NOMO-1 treated with dmso at 0.1 percent for 144 hours (cell line): ENCODE data around the gene CREBBP.

ENCODE experiments used
- DNase-seq: peaks from one replicate; lab custom pipeline; 2025; ENCODE audit not compliant: unreplicated experiment; lab: John Stamatoyannopoulos, UW

The CREBBP gene

GRCh38 chr16:3856367-3857141, 24.0 kb downstream of the CREBBP start:
- no peak for DNase-seq

DNA sequence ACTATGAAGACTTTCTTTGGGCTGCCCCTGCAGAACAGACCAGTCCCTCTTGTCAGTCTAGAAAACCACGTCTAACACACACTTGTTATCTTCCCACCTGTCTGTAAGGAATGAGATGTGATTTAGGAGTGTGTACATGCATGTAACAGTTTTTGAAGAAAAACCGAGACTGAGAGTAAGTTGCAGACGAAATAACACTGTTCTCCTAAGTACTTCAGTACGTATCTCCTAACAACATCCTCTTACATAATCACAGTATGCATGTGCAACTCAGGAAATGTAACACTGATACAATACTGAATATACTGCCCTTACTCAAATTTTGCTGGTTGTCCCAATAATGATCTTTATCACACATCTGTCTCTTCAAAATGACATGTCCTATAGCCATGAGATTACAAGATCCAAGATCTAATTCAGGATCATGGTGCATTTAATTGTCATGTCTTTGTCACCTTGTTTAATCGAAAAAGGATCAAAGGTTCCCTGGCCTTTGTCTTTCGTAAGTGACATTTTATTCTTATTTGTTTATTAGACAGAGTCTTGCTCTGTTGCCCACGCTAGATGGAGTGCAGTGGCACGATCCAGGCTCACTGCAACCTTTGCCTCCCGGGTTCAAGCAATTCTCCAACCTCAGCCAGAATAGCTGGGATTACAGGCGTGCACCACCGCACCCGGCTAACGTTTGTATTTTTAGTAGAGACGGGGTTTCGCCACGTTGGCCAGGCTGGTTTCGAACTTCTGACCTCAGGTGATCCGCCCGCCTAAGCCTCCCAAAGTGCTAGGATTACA, 25.6 kb downstream of the CREBBP start:
- DNase-seq, result no peak

DNA sequence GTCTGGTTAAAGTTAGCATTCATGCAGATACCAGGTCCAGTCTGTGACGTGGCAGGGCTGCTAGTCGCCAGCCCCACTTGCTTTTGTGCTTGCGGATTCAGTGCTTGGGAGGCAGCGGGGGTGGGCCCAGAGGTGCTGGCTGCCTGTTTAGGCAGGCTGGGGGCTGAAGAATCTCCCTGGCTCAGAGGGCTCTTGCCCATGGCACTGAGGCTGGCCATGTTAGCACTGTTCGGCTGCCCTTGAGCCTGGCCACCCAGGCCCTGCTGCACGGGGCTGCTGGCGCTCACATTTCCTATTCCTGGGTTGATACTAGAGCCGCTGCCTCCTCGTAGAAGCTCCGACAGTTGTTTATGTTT, 30.0 kb downstream of the CREBBP start:
- no peak for DNase-seq

DNA sequence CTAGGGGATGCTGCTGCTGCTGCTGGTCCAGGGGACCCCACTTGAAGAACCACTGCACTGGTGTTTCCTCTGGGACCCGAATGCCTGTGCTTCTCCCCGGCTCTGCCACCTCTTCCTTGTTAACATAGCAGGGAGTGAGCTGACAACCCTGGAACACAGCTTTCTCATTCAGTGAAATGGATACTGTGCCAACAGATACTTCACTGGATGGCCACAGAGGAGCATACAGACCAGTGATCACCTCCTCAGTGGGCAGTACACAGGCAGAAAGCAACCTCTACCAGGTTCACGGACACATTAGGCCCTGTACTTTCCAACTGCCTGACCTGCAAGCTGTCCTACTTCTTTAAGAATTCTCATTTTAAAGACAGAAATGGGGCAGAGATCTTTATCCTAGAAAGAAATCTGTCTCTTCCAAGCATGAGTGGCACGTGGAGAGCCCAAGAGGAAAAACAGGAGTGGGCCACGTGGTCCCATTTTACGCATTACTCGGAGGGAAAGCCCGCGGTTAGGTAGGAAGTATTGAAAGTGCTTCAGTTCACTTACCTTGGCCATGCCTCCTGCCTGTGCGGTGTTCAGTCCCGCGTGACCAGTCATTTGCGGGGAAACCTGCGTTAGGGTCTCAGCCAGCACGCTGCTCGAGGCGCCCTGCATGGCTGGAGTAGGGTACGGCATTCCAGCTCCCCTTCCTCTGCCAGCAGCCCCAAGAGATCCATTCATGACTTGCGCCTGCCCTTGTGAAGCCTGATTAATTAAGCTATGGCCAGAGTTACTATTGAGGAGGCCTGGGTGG, 30.6 kb downstream of the CREBBP start:
- DNase-seq, result no peak

- no peak for DNase-seq
Measured at GRCh38 chr16:3846595-3847091, 33.9 kb downstream of the CREBBP start.

DNA sequence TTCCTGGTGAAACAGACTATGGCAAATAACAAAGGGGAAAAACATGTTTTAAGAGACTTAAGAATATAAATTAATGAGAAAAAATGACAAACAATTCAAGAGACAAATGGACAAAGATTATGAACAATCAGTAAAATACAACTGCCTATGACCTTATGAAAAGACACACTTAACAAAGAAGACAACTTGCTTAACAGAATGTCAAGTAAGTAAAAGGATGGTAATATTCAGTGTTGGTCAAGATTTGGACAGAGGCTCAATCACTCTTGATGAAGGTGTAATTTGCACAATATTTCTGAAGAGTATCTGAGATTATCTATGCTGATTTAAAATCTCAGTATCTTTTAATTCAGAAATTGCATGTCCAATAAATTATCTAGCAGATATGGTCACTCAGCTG, 34.4 kb downstream of the CREBBP start:
- DNase-seq, result no peak

- DNase-seq, result no peak
Measured at GRCh38 chr16:3842994-3843393, 37.5 kb downstream of the CREBBP start.

- no peak for DNase-seq
Measured at GRCh38 chr16:3841729-3842508, 38.6 kb downstream of the CREBBP start.

- DNase-seq, result no peak
Measured at GRCh38 chr16:3839402-3840184, 40.9 kb downstream of the CREBBP start.

GRCh38 chr16:3838600-3839401, 41.7 kb downstream of the CREBBP start:
- no peak for DNase-seq

- no peak for DNase-seq
Measured at GRCh38 chr16:3837851-3838586, 42.5 kb downstream of the CREBBP start.

DNA sequence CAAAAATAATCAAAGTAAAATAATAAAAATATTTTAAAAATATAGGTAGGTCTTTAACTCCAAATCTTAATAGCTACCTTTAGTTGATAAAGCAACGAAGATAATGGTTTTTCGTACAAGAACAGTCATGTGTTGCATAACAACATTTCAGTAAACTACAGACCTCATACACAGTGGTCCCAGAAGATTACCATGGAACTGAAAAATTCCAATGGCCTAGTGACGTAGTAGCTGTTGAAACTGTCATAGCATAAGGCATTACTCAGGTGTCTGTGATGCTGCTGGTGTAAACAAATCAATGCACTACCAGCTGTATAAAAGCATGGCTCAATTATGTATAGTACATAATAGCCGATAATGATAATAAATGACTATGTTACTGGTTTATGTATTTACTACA, 43.9 kb downstream of the CREBBP start:
- DNase-seq, result no peak

GRCh38 chr16:3835089-3835602, 45.4 kb downstream of the CREBBP start:
- no peak for DNase-seq

DNA sequence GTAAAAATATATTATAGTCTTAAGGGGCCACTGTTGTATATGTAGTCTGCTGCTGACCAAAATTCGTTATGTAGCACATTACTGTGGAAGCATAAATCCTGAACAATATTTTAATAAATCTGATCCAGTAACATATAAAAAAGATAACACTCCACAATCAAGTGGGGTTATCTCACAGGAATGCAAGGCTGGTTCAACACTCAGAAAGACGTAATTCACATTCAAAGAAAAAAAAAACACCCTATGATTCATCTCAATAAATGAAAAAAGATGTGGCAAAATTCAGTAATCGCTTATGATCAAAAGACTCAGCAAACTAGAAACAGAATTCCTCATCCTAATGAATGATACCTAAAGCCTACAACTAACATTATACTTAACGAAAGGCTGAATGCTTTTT, 47.8 kb downstream of the CREBBP start:
- no peak for DNase-seq

- DNase-seq, result no peak
Measured at GRCh38 chr16:3830625-3831254, 49.8 kb downstream of the CREBBP start.

- DNase-seq, result no peak
Measured at GRCh38 chr16:3829631-3830536, 50.6 kb downstream of the CREBBP start.

DNA sequence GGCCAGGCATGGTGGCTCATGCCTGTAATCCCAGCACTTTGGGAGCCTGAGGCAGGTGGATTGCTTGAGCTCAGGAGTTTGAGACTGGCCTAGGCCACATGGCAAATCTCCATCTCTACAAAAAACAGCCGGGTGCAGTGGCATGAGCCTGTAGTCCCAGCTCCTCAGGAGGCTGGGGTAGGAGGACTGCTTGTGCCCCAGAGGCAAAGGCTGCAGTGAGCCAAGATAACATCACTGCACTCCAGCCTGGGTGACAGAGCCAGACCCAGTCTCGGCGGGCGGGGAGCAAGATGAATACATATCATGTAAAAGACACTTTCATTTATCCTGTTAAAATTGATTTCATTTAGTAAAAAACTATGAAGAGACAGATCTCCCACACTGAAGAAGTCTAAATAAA, 54.6 kb downstream of the CREBBP start:
- no peak for DNase-seq
